Small intestine (tissue), 7 donors: ENCODE measurements around the gene PDE3A. TPM values are rescaled to one million over a fixed set of nuclear protein-coding genes. Genes with fewer than 3 reads are reported as not detected.
"Not testable (repeated sequence)": the region's sequence is repeated elsewhere in the genome, so short reads cannot be mapped to it uniquely, and the experiment has no call there.

Experiments
- DNase-seq, 2 donors: peaks; one replicate each; pipeline versions ENCODE4 v3.0.0 to v3.0.0-alpha.2; 2013
- FAIRE-seq: peaks from 2 replicates; lab custom pipeline; 2012; peaks lifted over from hg19 to GRCh38; lab: Jason Lieb, UNC
- H3K27ac ChIP-seq, 3 donors: one replicate each; pipeline ENCODE4 v1.5.1; 2013; ENCODE audit warnings: low read length in 2 of 3, mild to moderate bottlenecking in 2 of 3, control low read depth in 1 of 3, inconsistent platforms in 1 of 3, low read depth in 1 of 3, moderate library complexity in 1 of 3
- H3K27me3 ChIP-seq, 3 donors: one replicate each; pipeline ENCODE4 v1.6.1; 2013; ENCODE audit warnings: low read length in 3 of 3, inconsistent platforms in 1 of 3; ENCODE audit not compliant: control insufficient read depth in 3 of 3, insufficient read depth in 3 of 3
- H3K36me3 ChIP-seq, 3 donors: one replicate each; pipeline ENCODE4 v1.6.1; 2013; ENCODE audit warnings: low read length in 3 of 3, inconsistent platforms in 1 of 3, low read depth in 1 of 3, mild to moderate bottlenecking in 1 of 3, moderate library complexity in 1 of 3; ENCODE audit not compliant: control insufficient read depth in 3 of 3, insufficient read depth in 2 of 3
- H3K4me1 ChIP-seq, 3 donors: one replicate each; pipeline ENCODE4 v1.6.1; 2013; ENCODE audit warnings: low read length in 2 of 3, inconsistent platforms in 1 of 3, low read depth in 1 of 3, mild to moderate bottlenecking in 1 of 3, moderate library complexity in 1 of 3; ENCODE audit not compliant: control insufficient read depth in 3 of 3, insufficient read depth in 2 of 3
- H3K4me3 ChIP-seq, 3 donors: one replicate each; pipeline ENCODE4 v1.5.1; 2013; ENCODE audit warnings: low read length in 3 of 3, control low read depth in 1 of 3, inconsistent platforms in 1 of 3, low read depth in 1 of 3, mild to moderate bottlenecking in 1 of 3, moderate library complexity in 1 of 3
- H3K9me3 ChIP-seq, 2 donors: one replicate each; pipeline ENCODE4 v1.6.1; 2013; ENCODE audit warnings: low read depth in 1 of 2, low read length in 1 of 2; ENCODE audit not compliant: control insufficient read depth in 2 of 2, insufficient read depth in 1 of 2
- WGBS, 3 donors: extraction: QIAGEN DNeasy Blood & Tissue Kit; methylation state at CpG; one replicate each; pipeline ENCODE4 v1.1.7; 2013; 5-methylcytosine and 5-hydroxymethylcytosine counted together
- polyA plus RNA-seq, 4 donors: library from polyadenylated mRNA; stranded (reverse) in 3 of 4; unstranded in 1 of 4; fragments of 200-250 nt in 3 of 4; fragments of 120-200 nt in 1 of 4; gene quantifications; one replicate each; pipeline versions ENCODE4 v1.2.1 to v1.2.3, GENCODE V29; 2013
- donor health status: healthy with polysubstance abuse.
- donor health status: control.
- donor health status: control.
- donor health status: Bipolar disorder and iron deficiency.
- donor health status: healthy.

PDE3A gene
- polyA plus RNA-seq, 4 donors: 2.4 to 79.4 (median 6.6) TPM

DNA sequence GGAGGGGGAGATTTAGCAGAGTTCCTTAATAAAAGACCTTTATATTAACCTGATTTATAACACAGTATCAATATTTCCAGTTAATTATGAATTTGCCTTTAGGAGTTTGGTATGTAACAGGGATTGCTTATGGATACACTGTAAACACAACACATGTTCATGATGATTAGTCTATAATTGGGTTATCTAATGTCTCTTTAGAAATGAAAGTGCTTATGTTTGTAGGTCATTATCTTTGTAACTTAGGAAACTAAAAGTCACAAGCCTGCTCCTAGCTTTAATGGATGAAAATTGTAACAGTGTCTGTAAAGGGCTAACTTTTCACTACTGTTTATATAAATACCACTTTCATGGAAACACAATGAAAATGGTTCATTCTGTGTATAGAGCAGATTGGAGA is 9.4 kb downstream of the PDE3A start:
- no peaks in the 10 kb centered on the region for H3K36me3 ChIP-seq
- no peak overlapping the region for H3K27ac ChIP-seq
- no peak for DNase-seq
- no peaks in the 10 kb centered on the region for H3K9me3 ChIP-seq
- no peak for FAIRE-seq
- H3K4me1 ChIP-seq: peaks cover 0 to 4% (median 0%) of the 10 kb centered on the region in 3 donors
- no peaks in the 10 kb centered on the region for H3K27me3 ChIP-seq
- no peak overlapping the region for H3K4me3 ChIP-seq

DNA sequence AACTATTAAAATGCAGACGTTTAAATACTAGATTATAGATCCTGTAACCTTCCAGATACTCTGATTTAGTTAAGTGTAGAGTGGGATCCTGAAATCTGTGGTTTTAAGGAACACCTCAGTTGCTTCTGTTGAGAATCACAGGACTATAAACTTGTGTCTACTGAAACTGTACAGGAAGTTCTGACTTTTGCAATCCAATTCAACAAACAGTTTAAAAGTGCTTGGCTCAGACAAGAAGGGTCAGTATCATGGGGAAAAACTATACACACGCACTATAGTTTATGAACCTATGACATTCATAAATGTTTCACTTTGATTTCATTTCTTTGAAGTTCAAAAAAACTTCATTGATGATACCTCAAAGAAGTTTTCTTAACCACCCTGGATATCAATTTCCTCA is 13.8 kb downstream of the PDE3A start:
- DNase-seq (no peak), FAIRE-seq (no peak)
- Histone ChIP-seq H3K27ac (peak overlapping the region in 1 of 3 donors; percentile 17), H3K36me3 (peaks cover 0 to 3% (median 0%) of the 10 kb centered on the region in 3 donors), H3K9me3 (no peaks in the 10 kb centered on the region), H3K27me3 (no peaks in the 10 kb centered on the region), H3K4me1 (peaks cover 0 to 2% (median 0%) of the 10 kb centered on the region in 3 donors), H3K4me3 (no peak overlapping the region)
- 34 to 45% (median 34%) methylated on average over 2 of the region's 2 CpGs for WGBS, 3 donors

DNA sequence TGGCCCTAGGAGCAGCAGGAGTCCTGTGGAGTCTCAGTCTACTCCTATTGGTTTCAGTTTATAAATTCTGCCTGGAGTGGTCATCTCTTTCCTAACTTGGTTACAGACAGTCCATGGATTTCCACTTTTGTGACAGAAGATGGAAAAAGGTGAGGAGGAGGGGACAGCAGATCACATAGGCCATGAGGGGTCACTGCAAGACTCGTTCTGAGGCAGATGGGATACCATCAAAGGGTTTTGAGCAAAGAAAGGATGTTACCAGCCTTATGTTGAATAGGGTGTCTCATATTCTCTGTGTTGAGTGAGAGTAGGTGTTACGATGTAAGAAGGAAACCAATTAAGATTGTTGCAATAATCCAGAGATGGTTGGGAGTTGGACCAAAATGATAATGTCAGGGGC is 15.3 kb downstream of the PDE3A start:
- no peak overlapping the region for H3K27ac ChIP-seq
- 83 to 90% (median 86%) methylated on average over 2 of the region's 2 CpGs for WGBS, 3 donors
- DNase-seq (no peak), FAIRE-seq (no peak)
- no peak overlapping the region for H3K4me3 ChIP-seq
- peaks cover 0 to 3% (median 0%) of the 10 kb centered on the region in 3 donors for H3K36me3 ChIP-seq
- peaks cover 0 to 2% (median 0%) of the 10 kb centered on the region in 3 donors for H3K4me1 ChIP-seq
- no peaks in the 10 kb centered on the region for H3K27me3 ChIP-seq
- no peaks in the 10 kb centered on the region for H3K9me3 ChIP-seq

DNA sequence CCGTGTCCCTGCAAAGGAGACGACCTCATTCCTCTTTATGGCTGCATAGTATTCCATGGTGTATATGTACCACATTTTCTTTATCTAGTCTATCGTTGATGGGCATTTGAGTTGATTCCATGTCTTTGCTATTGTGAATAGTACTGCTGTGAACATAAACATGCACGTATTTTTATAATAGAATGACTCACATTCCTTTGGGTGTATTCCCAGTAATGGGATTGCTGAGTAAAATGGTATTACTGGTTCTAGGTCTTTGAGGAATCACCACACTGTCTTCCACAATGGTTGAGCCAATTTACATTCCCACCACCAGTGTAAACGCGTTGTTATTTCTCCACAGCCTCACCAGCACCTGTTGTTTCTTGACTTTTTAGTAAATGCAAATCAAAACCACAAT is 16.5 kb downstream of the PDE3A start:
- H3K4me1 ChIP-seq: peaks cover 0 to 12% (median 3%) of the 10 kb centered on the region in 3 donors
- 92 to 95% (median 95%) methylated on average over 6 of the region's 6 CpGs for WGBS, 3 donors
- FAIRE-seq, H3K9me3 ChIP-seq, H3K4me3 ChIP-seq, H3K27ac ChIP-seq, H3K27me3 ChIP-seq, DNase-seq, H3K36me3 ChIP-seq: not testable (repeated sequence)

DNA sequence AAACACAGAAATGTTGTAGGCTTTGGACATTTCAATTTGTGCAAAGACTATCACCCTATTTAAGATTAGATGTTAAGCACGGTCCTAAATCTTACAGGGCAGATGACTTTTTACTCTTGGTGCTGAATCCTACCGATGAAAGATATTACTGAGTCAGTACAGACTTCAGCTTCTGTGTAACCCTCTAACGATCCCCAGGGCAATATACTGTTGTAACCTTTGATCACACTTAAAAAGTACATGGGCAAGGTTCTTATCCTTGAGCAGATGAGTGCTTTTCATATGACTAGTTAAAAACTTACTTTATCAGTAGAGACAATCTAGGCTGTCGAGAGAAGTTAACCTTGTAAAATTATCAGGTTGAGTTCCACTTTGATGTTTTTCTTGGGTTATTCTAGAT is 22.5 kb downstream of the PDE3A start:
- H3K27ac ChIP-seq: peak overlapping the region in 2 of 3 donors; percentile 32 to 56
- no peak for FAIRE-seq
- no peaks in the 10 kb centered on the region for H3K27me3 ChIP-seq
- no peaks in the 10 kb centered on the region for H3K9me3 ChIP-seq
- no peak overlapping the region for H3K4me3 ChIP-seq
- H3K36me3 ChIP-seq: no peaks in the 10 kb centered on the region
- DNase-seq: peak; percentile 85 to 88
- 15 to 51% (median 29%) methylated on average over 4 of the region's 4 CpGs for WGBS, 3 donors
- H3K4me1 ChIP-seq: peaks cover 2 to 32% (median 3%) of the 10 kb centered on the region in 3 donors

DNA sequence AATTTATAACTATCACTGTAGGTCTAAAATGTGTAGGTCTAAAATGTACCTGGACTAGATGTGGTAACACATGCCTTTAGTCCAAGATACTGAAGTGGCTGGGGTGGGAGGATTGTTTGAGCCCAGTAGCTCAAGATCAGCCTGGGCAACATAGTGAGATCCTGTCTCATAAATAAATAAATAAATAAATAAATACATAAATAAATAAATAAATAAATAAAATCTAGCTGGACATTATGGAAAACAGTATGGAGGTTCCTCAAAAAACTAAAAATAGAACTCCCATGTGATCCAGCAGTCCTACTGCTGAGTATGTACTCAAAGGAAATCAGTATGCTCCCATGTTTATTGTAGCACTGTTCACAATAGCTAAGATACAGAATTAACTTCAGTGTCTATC is 24.0 kb downstream of the PDE3A start:
- DNase-seq (no peak), FAIRE-seq (no peak)
- H3K4me1 ChIP-seq: peaks cover 2 to 32% (median 3%) of the 10 kb centered on the region in 3 donors
- no peaks in the 10 kb centered on the region for H3K9me3 ChIP-seq
- H3K27ac ChIP-seq: no peak overlapping the region
- no peaks in the 10 kb centered on the region for H3K36me3 ChIP-seq
- no peak overlapping the region for H3K4me3 ChIP-seq
- no peaks in the 10 kb centered on the region for H3K27me3 ChIP-seq

DNA sequence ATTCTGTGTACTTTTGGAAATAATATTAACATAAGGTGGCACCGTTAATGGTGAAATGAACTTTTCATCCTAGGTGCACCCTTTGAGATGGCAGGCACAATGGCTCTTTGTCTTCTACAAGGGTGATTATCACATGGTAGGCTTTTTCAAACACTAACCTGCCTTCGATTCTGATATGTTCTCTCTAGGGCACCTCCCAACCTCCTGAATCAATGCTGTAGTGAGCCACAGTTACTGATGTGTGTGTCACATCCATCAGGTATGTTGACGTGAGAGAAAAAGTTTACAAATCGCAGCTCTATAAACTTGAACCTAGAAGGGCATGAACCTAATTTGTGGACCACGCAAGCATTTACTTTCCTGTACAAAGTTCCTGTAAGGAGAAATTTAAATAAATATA is 25.4 kb downstream of the PDE3A start:
- Histone ChIP-seq H3K27ac (peak overlapping the region in 1 of 3 donors; percentile 26), H3K4me1 (peaks cover 2 to 32% (median 3%) of the 10 kb centered on the region in 3 donors), H3K36me3 (no peaks in the 10 kb centered on the region), H3K4me3 (no peak overlapping the region), H3K27me3 (no peaks in the 10 kb centered on the region), H3K9me3 (no peaks in the 10 kb centered on the region)
- FAIRE-seq (no peak), DNase-seq (peak; percentile 33 to 47)
- WGBS, 3 donors: 19 to 69% (median 34%) methylated on average over 5 of the region's 5 CpGs

DNA sequence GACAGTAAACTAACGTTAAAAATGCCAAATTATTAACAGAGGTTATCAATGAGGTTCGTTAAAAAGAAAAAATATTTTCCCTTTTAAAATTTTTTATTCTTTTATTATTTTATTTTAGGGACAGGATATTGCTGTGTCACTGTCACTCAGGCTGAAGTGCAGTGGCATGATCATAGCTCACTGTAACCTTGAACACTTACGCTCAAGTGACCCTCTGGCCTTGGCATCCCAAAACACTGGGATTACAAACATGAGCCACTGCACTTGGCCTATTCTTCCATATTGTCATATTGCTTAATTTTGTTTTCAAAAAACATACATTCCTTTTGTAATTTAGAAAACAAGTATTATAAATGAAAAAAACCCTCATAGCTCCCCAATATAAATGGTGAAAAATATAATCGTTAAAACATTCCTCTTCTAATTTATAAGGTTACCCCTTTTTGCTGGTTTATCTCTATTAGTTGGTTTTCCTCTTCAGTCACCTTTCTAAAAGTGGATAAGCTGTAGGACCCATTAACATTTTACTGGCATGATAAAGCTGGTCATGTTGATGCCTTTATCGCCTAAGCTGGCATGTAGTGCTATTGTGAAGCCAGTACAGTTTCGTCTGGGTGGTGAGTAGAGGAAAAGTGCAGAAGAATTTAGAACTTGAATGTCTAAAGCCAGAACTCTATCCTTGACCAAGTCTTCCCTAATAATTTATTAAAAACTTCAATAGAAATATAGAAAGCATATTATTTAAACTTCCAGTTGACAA is 27.6 kb downstream of the PDE3A start:
- Histone ChIP-seq H3K4me1 (peaks cover 0 to 12% (median 2%) of the 10 kb centered on the region in 3 donors), H3K36me3 (peaks cover 0 to 5% (median 0%) of the 10 kb centered on the region in 3 donors), H3K27ac (no peak overlapping the region), H3K4me3 (no peak overlapping the region), H3K27me3 (no peaks in the 10 kb centered on the region), H3K9me3 (no peaks in the 10 kb centered on the region)
- 86 to 89% (median 88%) methylated on average over 6 of the region's 6 CpGs for WGBS, 3 donors
- no peak for FAIRE-seq
- no peak for DNase-seq
